HG03354 (cell line): ENCODE measurements around the gene GPBAR1.

ENCODE experiments used
- ATAC-seq: cut with Tn5 transposase; IDR thresholded peaks from one replicate; pipeline ENCODE4 v1.9.1; 2021; ENCODE audit warnings: mild to moderate bottlenecking; ENCODE audit not compliant: unreplicated experiment, poor library complexity, severe bottlenecking

GPBAR1 gene

GRCh38 chr2:218260742-218261422, at the start of gene GPBAR1:
TSS of gene GPBAR1 (plus strand) at chr2:218261015. CDS start at chr2:218262725, 1,710 bp downstream.
- ATAC-seq, result no peak

- no peak for ATAC-seq
Observed at GRCh38 chr2:218214116-218214515, 46.7 kb upstream of the GPBAR1 start.

DNA sequence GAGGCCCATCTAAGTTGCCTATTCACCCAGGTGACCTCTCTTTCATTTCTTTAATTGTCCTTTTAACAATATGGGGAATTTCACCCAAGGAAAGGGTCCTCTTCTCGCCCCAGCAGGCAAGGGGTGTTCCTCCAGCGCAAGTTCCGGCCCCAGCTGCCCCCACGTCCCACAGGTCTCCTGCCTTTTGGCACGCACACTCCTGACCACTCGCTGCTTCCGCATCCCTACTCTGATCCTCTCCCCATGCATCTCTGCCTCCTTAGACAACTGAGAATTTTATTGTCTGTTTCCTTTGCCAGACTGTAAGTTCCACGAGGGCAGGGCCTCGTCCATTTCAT, 44.5 kb upstream of the GPBAR1 start:
- no peak for ATAC-seq

DNA sequence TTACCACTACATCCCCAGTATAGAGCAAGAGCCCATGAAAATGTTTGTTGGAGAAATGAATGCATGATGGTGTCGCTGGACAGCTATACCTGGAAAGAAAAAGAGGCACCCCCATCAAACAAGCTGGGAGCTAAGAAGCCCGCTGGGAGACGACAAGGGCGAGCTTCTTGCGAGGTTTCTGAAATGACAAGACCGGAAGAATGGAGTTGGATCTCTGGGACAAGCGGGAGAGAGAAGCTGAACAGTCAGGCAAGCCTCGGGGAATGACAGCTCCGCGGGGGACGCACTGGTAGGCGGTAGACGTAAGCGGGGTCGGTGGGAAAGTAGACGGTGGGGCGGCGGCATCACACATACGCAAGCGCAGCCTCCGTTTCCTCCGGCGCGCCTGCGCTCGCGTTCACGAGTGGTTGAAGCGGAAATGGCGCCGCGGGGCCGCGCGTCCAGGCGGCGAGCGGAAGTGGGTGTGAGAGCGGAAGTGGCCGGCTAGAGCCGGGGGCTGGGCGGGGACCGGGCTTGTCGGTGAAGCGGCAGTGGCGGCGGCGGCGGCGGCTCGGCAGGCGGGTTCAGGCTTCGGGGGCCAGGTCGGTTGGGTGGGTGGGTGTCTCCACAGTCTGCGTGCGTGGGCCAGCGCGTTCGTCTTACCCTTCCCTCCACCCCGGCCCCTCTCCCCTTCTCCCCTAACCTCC, 44.0 kb upstream of the GPBAR1 start, which contains the start of gene ARPC2:
ARPC2 (plus strand) TSS at position 516 of the 686 bp plus-strand sequence. CDS start 282 bp downstream, outside the sequence.
- ATAC-seq, result peak; percentile 74

DNA sequence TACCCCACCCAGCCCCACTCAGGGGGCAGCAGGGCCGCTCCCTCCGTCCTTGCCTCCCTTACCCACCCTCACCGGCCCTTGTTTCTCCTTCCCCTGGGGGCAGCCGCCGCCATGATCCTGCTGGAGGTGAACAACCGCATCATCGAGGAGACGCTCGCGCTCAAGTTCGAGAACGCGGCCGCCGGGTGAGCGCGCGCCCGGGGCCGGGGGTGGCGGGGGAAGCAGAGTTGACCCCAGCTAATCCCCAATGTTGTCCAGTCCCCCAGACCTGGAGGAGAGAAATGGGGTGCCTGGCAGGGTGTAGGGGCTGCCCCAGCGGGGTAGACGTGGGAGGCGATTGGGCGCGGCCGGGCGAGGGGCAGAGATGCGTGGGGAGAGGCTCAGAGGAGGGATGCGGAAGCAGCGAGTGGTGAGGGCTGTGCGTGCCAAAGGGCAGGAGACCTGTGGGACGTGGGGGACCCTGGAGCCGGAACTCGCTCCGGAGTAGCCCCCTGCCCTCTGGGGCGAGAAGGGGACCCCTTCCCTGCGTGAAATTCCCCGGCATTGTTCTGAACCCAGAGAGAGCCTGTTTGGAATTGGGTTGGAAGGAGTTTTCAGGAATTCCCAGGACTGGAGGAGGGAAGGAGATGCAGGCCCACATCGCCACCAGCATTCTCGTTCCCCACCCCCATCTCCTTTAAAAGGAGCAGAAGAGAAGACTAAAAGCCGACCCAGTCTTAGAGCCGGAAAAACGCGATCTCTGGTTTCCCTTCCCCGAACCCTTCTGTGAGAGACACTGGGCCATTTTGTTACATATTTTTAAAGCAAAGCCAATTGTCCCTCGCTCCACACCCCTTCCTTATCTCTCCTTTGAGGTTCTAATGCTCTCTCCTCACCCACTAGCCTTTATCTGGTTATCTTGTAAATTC, 43.2 kb upstream of the GPBAR1 start:
- peak; percentile 41 for ATAC-seq

GRCh38 chr2:218218268-218219185, 42.3 kb upstream of the GPBAR1 start:
- ATAC-seq, result peak; percentile 48

DNA sequence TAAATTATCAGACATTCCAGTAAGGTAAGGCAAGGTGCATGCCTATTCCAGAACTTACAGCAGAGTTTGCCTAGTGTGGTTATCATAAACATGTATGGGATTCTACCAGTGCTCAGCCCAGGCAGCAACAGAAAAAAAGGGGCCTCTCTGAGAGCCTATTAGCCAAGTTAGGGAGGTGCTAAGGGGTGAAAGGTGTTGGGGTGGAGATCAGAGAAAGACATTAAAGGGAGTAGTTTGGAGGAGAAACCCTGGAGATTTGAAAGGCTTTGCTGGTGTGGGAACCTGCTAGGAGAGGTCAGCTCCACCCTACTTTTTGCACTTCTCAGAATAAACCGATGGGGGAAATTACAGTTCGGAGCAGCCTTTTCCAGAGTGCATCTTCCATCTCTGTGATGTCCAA, 40.9 kb upstream of the GPBAR1 start:
- ATAC-seq, result no peak

GRCh38 chr2:218221000-218221399, 39.8 kb upstream of the GPBAR1 start:
- ATAC-seq, result no peak

DNA sequence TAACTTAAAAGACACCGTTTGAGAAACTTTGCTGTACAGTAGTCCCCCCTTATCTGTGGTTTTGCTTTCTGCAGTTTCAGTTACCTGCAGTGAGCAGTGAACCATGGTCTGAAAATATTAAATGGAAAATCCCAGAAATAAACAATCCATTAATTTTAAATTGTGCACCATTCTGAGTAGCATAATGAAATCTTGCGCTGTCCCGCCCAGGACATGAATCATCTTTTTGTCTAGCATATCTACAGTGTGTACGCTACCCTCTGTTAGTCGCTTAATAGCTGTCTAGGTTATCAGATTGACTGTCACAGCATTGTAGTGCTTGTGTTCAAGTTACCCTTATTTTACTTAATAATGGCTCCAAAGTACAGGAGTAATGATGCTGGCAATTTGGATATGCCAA, 37.8 kb upstream of the GPBAR1 start:
- no peak for ATAC-seq

GRCh38 chr2:218224186-218224585, 36.6 kb upstream of the GPBAR1 start:
- ATAC-seq, result no peak

DNA sequence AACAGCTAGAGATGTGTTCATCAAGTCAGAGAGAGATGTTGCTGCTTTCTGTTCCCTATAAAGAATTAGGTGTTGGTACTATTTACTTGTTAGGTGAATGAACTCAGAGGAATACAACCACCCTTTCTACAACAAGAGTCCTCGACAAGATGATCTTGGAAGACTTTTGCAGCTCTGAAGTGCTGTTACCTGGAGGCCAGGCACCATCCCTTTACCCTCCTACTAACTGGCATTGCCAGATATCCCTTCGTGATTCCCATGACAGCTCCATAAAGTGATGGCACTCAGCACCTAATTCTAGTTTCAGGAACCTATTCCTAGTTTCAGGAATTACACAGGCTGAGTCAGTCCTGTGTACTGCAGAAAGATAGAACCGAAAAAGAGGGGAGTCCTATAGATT, 33.9 kb upstream of the GPBAR1 start:
- ATAC-seq, result no peak

GRCh38 chr2:218228366-218229090, 32.3 kb upstream of the GPBAR1 start:
- ATAC-seq, result no peak

DNA sequence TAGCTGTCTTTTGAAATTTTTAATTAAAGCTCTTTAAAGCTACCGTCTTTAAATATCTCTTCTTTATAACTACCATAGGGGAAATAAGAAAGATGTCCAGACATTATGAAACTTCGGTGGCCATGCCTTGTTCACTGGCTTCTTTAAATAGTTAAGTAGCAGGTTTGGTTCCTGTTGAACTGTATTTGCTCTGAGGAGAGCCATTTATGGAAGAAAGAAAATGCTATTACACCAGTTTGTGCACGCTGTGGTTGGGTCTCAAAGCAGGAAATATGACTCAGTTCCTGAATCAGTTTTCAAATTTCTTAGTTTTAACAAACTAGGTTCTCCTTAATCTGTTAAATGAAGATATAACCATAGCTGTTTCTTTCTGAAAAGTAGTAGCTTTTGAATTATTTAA, 31.6 kb upstream of the GPBAR1 start:
- ATAC-seq, result peak; percentile 84

DNA sequence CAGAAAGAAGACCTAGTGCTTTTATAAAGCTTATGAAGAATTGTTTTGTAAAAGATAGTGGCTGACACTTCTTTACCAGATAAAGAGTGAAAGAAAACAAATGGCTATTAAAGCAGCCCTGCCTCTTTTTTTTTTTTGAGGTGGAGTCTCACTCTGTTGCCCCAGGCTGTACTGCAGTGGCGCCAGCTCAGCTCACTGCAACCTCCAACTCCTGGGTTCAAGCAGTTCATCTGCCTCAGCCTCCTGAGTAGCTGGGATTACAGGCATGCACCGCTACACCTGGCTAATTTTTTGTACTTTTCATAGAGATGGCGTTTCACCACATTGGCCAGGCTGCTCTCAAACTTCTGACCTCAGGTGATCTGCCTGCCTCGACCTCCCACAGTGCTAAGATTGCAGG, 31.0 kb upstream of the GPBAR1 start:
- ATAC-seq, result no peak

GRCh38 chr2:218230882-218231281, 29.9 kb upstream of the GPBAR1 start:
- ATAC-seq, result peak; percentile 85

GRCh38 chr2:218233543-218233942, 27.3 kb upstream of the GPBAR1 start:
- ATAC-seq, result no peak

- no peak for ATAC-seq
Observed at GRCh38 chr2:218234521-218234920, 26.3 kb upstream of the GPBAR1 start.

GRCh38 chr2:218235017-218235416, 25.8 kb upstream of the GPBAR1 start:
- no peak for ATAC-seq

GRCh38 chr2:218236829-218237228, 24.0 kb upstream of the GPBAR1 start:
- ATAC-seq, result no peak
